IMR-90 (cell line): ENCODE results near the gene TEAD4. TPM values are rescaled to one million over a fixed set of nuclear protein-coding genes. Genes with fewer than 3 reads are reported as not detected.

Experiments used
- ATAC-seq: fragments of 200-7000 bp; cut with Tn5 transposase; 2 replicates; pipeline ENCODE4 v1.9.1; 2020; ENCODE audit warnings: low read depth, mild to moderate bottlenecking, moderate library complexity
- BruUV-seq: library from RNA; stranded (reverse); fragments of 400-500 nt; replicated peaks from 2 replicates; lab custom pipeline; 2021; lab: Mats Ljungman, UMichigan
- CTCF ChIA-PET: fragments of 300-600 bp; formaldehyde crosslinking; extraction: SDS; loops from one replicate; lab custom pipeline; 2021; ENCODE audit warnings: antibody characterized with exemption; lab: Yijun Ruan, JAX
- POLR2A ChIA-PET: fragments of 300-600 bp; sonication (Branson Sonifier 250); formaldehyde crosslinking; loops from one replicate; lab custom pipeline; 2022; ENCODE audit warnings: antibody characterized with exemption; ENCODE audit not compliant: unreplicated experiment; lab: Charles Lee
- DNase-seq: peaks from one replicate; pipeline ENCODE4 v3.0.0; 2013
- H2AFZ ChIP-seq: replicated peaks from 2 replicates; pipeline ENCODE3; 2013; ENCODE audit warnings: low read length, mild to moderate bottlenecking; ENCODE audit not compliant: poor library complexity
- H2AK5ac ChIP-seq: 2 replicates; pipeline ENCODE4 v1.6.1; 2013; ENCODE audit warnings: low read depth, low read length, inconsistent platforms
- H2AK9ac ChIP-seq: replicated peaks from 2 replicates; pipeline ENCODE3; 2013; ENCODE audit warnings: mild to moderate bottlenecking, low read depth, low read length, moderate library complexity; ENCODE audit not compliant: poor library complexity
- H2BK120ac ChIP-seq: 2 replicates; pipeline ENCODE4 v1.6.1; 2013; ENCODE audit warnings: low read depth, low read length, inconsistent platforms
- H2BK15ac ChIP-seq: 3 replicates; pipeline ENCODE4 v1.6.1; 2013; ENCODE audit warnings: low read depth, low read length, inconsistent platforms
- H2BK20ac ChIP-seq: 2 replicates; pipeline ENCODE4 v1.6.1; 2013; ENCODE audit warnings: low read depth, mild to moderate bottlenecking, inconsistent platforms, low read length, moderate library complexity
- H2BK5ac ChIP-seq: 2 replicates; pipeline ENCODE4 v1.6.1; 2013; ENCODE audit warnings: mild to moderate bottlenecking, low read depth, low read length, inconsistent platforms; ENCODE audit not compliant: poor library complexity, severe bottlenecking
- H3K14ac ChIP-seq: replicated peaks from 2 replicates; pipeline ENCODE4 v1.6.1; 2013; ENCODE audit warnings: low read depth, low read length, inconsistent platforms
- H3K18ac ChIP-seq: 2 replicates; pipeline ENCODE4 v1.6.1; 2013; ENCODE audit warnings: low read depth, low read length, control low read depth
- H3K23ac ChIP-seq: 2 replicates; pipeline ENCODE4 v1.6.1; 2013; ENCODE audit warnings: low read depth, low read length, inconsistent platforms
- H3K27ac ChIP-seq: 2 replicates; pipeline ENCODE4 v1.5.1; 2013; ENCODE audit warnings: mild to moderate bottlenecking, control low read depth, low read length; ENCODE audit not compliant: insufficient read depth
- H3K27me3 ChIP-seq: 2 replicates; pipeline ENCODE4 v1.6.1; 2013; ENCODE audit warnings: low read length; ENCODE audit not compliant: control insufficient read depth, insufficient read depth
- H3K36me3 ChIP-seq: 2 replicates; pipeline ENCODE4 v1.6.1; 2013; ENCODE audit warnings: low read length, mixed read lengths; ENCODE audit not compliant: control insufficient read depth, insufficient read depth
- H3K4ac ChIP-seq: 2 replicates; pipeline ENCODE4 v1.6.1; 2013; ENCODE audit warnings: low read depth, low read length, inconsistent platforms
- H3K4me1 ChIP-seq: 2 replicates; pipeline ENCODE4 v1.6.1; 2013; ENCODE audit warnings: low read length, mixed read lengths; ENCODE audit not compliant: control insufficient read depth, insufficient read depth
- H3K4me2 ChIP-seq: 2 replicates; pipeline ENCODE4 v1.6.1; 2013; ENCODE audit warnings: low read depth, mild to moderate bottlenecking, control low read depth, low read length, moderate library complexity
- H3K4me3 ChIP-seq: 2 replicates; pipeline ENCODE4 v1.5.1; 2013; ENCODE audit warnings: low read depth, mild to moderate bottlenecking, control low read depth, low read length, moderate library complexity; ENCODE audit not compliant: insufficient read depth
- H3K56ac ChIP-seq: 2 replicates; pipeline ENCODE4 v1.6.1; 2013; ENCODE audit warnings: low read length, inconsistent platforms; ENCODE audit not compliant: insufficient read depth; ENCODE audit errors: extremely low read depth
- H3K79me1 ChIP-seq, 2 experiments: 2 replicates each; pipeline ENCODE4 v1.6.1; 2013; ENCODE audit warnings: low read length in 2 of 2, inconsistent platforms in 1 of 2, low read depth in 1 of 2
- H3K9ac ChIP-seq: 2 replicates; pipeline ENCODE4 v1.6.1; 2013; ENCODE audit warnings: low read depth, low read length, control low read depth
- H3K9me1 ChIP-seq: 2 replicates; pipeline ENCODE4 v1.6.1; 2013; ENCODE audit warnings: low read length, inconsistent platforms; ENCODE audit not compliant: insufficient read depth
- H3K9me3 ChIP-seq: 2 replicates; pipeline ENCODE4 v1.6.1; 2013; ENCODE audit warnings: low read length; ENCODE audit not compliant: control insufficient read depth, insufficient read depth
- H4K20me1 ChIP-seq: 2 replicates; pipeline ENCODE4 v1.6.1; 2013; ENCODE audit warnings: low read length, inconsistent platforms; ENCODE audit not compliant: insufficient read depth
- H4K5ac ChIP-seq: 2 replicates; pipeline ENCODE4 v1.6.1; 2013; ENCODE audit warnings: mild to moderate bottlenecking, low read depth, low read length, control low read depth
- H4K8ac ChIP-seq, 2 experiments: 2 replicates each; pipeline ENCODE4 v1.6.1; 2013; ENCODE audit warnings: low read depth in 2 of 2, low read length in 2 of 2, control low read depth in 1 of 2, inconsistent platforms in 1 of 2
- H4K91ac ChIP-seq: 2 replicates; pipeline ENCODE4 v1.6.1; 2013; ENCODE audit warnings: low read depth, low read length, inconsistent platforms; ENCODE audit not compliant: insufficient read depth
- MAZ ChIP-seq: IDR thresholded peaks from 2 replicates; pipeline ENCODE4 v1.6.1; 2012; ENCODE audit warnings: low read depth, mild to moderate bottlenecking, low read length, improper control_type of control experiment, moderate library complexity, borderline replicate concordance
- NFE2L2 ChIP-seq: fragments of 150-350 bp; IDR thresholded peaks from 2 replicates; pipeline ENCODE4 v1.6.1; 2016; ENCODE audit warnings: low read depth, mild to moderate bottlenecking, low read length
- POLR2A ChIP-seq: IDR thresholded peaks from 2 replicates; pipeline ENCODE4 v1.6.1; 2012; ENCODE audit warnings: mild to moderate bottlenecking, low read depth, low read length
- RCOR1 ChIP-seq: IDR thresholded peaks from 2 replicates; pipeline ENCODE4 v1.6.1; 2012; ENCODE audit warnings: mild to moderate bottlenecking, low read length, improper control_type of control experiment; ENCODE audit not compliant: insufficient replicate concordance
- SMC3 ChIP-seq: fragments of 150-350 bp; IDR thresholded peaks from 2 replicates; pipeline ENCODE4 v1.6.1; 2016; ENCODE audit warnings: low read depth, mild to moderate bottlenecking, antibody characterized with exemption, low read length, moderate library complexity
- WGBS, 2 experiments: methylation state at CpG; one replicate each; pipeline versions ENCODE4 v1.1.5 to v1.1.7; 2013; ENCODE audit warnings: missing lambda C conversion rate in 2 of 2; ENCODE audit not compliant: insufficient read length in 1 of 2; ENCODE audit errors: extremely low coverage in 2 of 2; 5-methylcytosine and 5-hydroxymethylcytosine counted together
- dilution Hi-C: fragments of 300-500 bp; cut with HindIII; formaldehyde crosslinking; loops from one replicate; pipeline ENCODE4 v1.14.3; 2018; ENCODE audit warnings: low sequenced_read_pairs; ENCODE audit not compliant: unreplicated experiment
- in situ Hi-C: fragments of 300-500 bp; cut with MboI; formaldehyde crosslinking; loops from 3 replicates; pipeline ENCODE4 v1.14.3; 2019; ENCODE audit warnings: low sequenced_read_pairs, inconsistent platforms, mixed read lengths
- intact Hi-C: fragments of 100-400 bp; cut with micrococcal nuclease; formaldehyde crosslinking; loops from 2 replicates; pipeline ENCODE4 v1.10.0; 2022
- polyA plus RNA-seq, 3 experiments: library from polyadenylated mRNA; depleted of rRNA; stranded (reverse); fragments of >200 nt; gene quantifications; 2 replicates each; pipeline ENCODE4 v1.2.3, GENCODE V29; 2012; ENCODE audit warnings: low replicate concordance in 1 of 3
- total RNA-seq: library from RNA; depleted of rRNA; stranded (reverse); fragments of >200 nt; gene quantifications from 2 replicates; pipeline ENCODE4 v1.2.3, GENCODE V29; 2012
- TF ChIP-seq, protein P1 (sequence below): conservative IDR thresholded peaks from 2 replicates; pipeline ENCODE4 v1.5.1; 2012; ENCODE audit warnings: mild to moderate bottlenecking, low read depth, low read length, improper control_type of control experiment

TEAD4 gene
- total and polyA plus RNA-seq, 2 of the 4 experiments (the other 2 are of a cell fraction) = 8.8 to 24.9 TPM

DNA sequence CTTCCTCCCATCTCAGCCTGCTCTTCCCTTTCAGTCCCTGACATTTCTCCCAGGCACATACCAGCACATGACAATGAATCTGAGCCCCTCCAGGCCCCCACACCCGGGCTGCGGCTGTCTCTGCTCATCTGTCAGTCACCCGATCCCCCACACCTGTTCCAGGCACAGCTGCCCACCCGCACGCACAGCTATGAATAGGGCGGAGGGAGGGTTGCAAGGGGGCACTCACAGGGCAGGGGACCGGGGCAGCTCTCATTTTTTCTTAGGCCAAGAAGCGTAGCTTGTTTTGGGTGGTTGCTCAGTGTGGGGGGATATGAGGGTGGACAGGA is 74.3 kb downstream of the TEAD4 start:
- H4K91ac ChIP-seq = no peak overlapping the region
- CTCF ChIA-PET = interaction anchor here (0.9 to 1.3 kb wide), 4 partner anchors 11 to 179 kb away, joined by 3 to 5 read pairs (median 4); no protein-coding TSS in a partner anchor
- POLR2A ChIA-PET = no interaction called here

More for the DNA sequence above, 74.3 kb downstream of the TEAD4 start:
- no peaks in the 10 kb centered on the region for H4K20me1 ChIP-seq
- no peak overlapping the region for H2BK5ac ChIP-seq
- no peak for DNase-seq
- H3K4me3 ChIP-seq = no peak overlapping the region
- H3K9me1 ChIP-seq = no peaks in the 10 kb centered on the region
- intact Hi-C loops (no loop called here), in situ Hi-C loops (loop anchor here (10.0 kb wide), 1 partner anchor 179 kb away; the partner anchor contains the start of gene TEX52), dilution Hi-C loops (no loop called here)
- no peaks in the 10 kb centered on the region for H3K27me3 ChIP-seq
- no peak overlapping the region for H4K5ac ChIP-seq
- H3K23ac ChIP-seq = no peak overlapping the region
- no peak overlapping the region for H3K4ac ChIP-seq
- H2BK15ac ChIP-seq = no peak overlapping the region
- no peak overlapping the region for H2BK20ac ChIP-seq
- no peak overlapping the region for H3K18ac ChIP-seq
- no peak overlapping the region for H4K8ac ChIP-seq
- H3K9me3 ChIP-seq = no peaks in the 10 kb centered on the region
- TF ChIP-seq POLR2A = no peak
- TF ChIP-seq RCOR1 = no peak
- no peak for TF ChIP-seq NFE2L2
- no peak for TF ChIP-seq MAZ
- no peak for TF ChIP-seq SMC3
- TF ChIP-seq, protein P1, sequence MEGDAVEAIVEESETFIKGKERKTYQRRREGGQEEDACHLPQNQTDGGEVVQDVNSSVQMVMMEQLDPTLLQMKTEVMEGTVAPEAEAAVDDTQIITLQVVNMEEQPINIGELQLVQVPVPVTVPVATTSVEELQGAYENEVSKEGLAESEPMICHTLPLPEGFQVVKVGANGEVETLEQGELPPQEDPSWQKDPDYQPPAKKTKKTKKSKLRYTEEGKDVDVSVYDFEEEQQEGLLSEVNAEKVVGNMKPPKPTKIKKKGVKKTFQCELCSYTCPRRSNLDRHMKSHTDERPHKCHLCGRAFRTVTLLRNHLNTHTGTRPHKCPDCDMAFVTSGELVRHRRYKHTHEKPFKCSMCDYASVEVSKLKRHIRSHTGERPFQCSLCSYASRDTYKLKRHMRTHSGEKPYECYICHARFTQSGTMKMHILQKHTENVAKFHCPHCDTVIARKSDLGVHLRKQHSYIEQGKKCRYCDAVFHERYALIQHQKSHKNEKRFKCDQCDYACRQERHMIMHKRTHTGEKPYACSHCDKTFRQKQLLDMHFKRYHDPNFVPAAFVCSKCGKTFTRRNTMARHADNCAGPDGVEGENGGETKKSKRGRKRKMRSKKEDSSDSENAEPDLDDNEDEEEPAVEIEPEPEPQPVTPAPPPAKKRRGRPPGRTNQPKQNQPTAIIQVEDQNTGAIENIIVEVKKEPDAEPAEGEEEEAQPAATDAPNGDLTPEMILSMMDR = no peak
- no peak overlapping the region for H2AK5ac ChIP-seq
- H3K27ac ChIP-seq = no peak overlapping the region
- WGBS, 2 experiments = 100% methylated on average over 2 of the region's 8 CpGs; no CpG with 5 or more reads in 1 of the 2 experiments
- no peak for ATAC-seq
- H3K56ac ChIP-seq = no peak overlapping the region
- H3K14ac ChIP-seq = no peak overlapping the region
- H3K9ac ChIP-seq = no peak overlapping the region
- no TSS peak for BruUV-seq
- H3K4me1 ChIP-seq = peaks cover 3% of the 10 kb centered on the region; the same call in 1 of the 2 replicates
- H3K79me1 ChIP-seq = no peaks in the 10 kb centered on the region; a peak in 1 of 4 replicates
- H3K36me3 ChIP-seq = peaks cover 12% of the 10 kb centered on the region
- no peak overlapping the region for H2BK120ac ChIP-seq
- H2AK9ac ChIP-seq = no peak overlapping the region
- H3K4me2 ChIP-seq = no peak overlapping the region
- no peak overlapping the region for H2AFZ ChIP-seq
